ENCODE measurements around the gene PIGN.

Gene PIGN

GRCh38 chr18:62186774-62187542 is at the start of gene PIGN, which contains the start of gene RELCH:
Gene PIGN (minus strand): TSS chr18:62187056. CDS start chr18:62161353, 25,703 bp downstream.
Gene RELCH (plus strand): TSS chr18:62187255. CDS start chr18:62187506, 251 bp downstream.
- peaks cover 9% of the 10 kb centered on the region; the same call in 1 of the 2 replicates for H3K36me3 ChIP-seq (ENCODE audit: low read depth)
- no peak for TF ChIP-seq CTCF (IDR thresholded peaks at IDR 0.05; ENCODE audit: poor library complexity, severe bottlenecking)
- H3K9me3 ChIP-seq (ENCODE audit: severe bottlenecking) = no peaks in the 10 kb centered on the region
- peak within 1 kb of the TSS; percentile 60 for H3K27ac ChIP-seq (ENCODE audit: poor library complexity, severe bottlenecking)
- peak; percentile 90 for ATAC-seq (ENCODE audit: low read depth)
- H3K4me1 ChIP-seq (ENCODE audit: insufficient read depth, poor library complexity, severe bottlenecking) = peaks cover 12% of the 10 kb centered on the region
- no peaks in the 10 kb centered on the region for H3K27me3 ChIP-seq (ENCODE audit: insufficient read depth, poor library complexity, severe bottlenecking)
- peak within 1 kb of the TSS; percentile 85 for H3K4me3 ChIP-seq (ENCODE audit: severe bottlenecking)
- DNase-seq (ENCODE audit: low spot score) = peak; percentile 94

- DNase-seq (ENCODE audit: low spot score) = no peak
- no peaks in the 10 kb centered on the region for H3K27me3 ChIP-seq (ENCODE audit: insufficient read depth, poor library complexity, severe bottlenecking)
- TF ChIP-seq CTCF (IDR thresholded peaks at IDR 0.05; ENCODE audit: poor library complexity, severe bottlenecking) = no peak
- no peak for ATAC-seq (ENCODE audit: low read depth)
- peaks cover 11% of the 10 kb centered on the region for H3K36me3 ChIP-seq (ENCODE audit: low read depth)
- H3K9me3 ChIP-seq (ENCODE audit: severe bottlenecking) = no peaks in the 10 kb centered on the region
- H3K4me1 ChIP-seq (ENCODE audit: insufficient read depth, poor library complexity, severe bottlenecking) = no peaks in the 10 kb centered on the region
- no peak overlapping the region for H3K27ac ChIP-seq (ENCODE audit: poor library complexity, severe bottlenecking)
- H3K4me3 ChIP-seq (ENCODE audit: severe bottlenecking) = no peak overlapping the region
Observed at GRCh38 chr18:62236252-62236651, 49.4 kb upstream of the PIGN start.

GRCh38 chr18:62226047-62226446 is 39.2 kb upstream of the PIGN start:
- Histone ChIP-seq H3K27ac (ENCODE audit: poor library complexity, severe bottlenecking) (no peak overlapping the region), H3K4me3 (ENCODE audit: severe bottlenecking) (no peak overlapping the region), H3K9me3 (ENCODE audit: severe bottlenecking) (no peaks in the 10 kb centered on the region), H3K27me3 (ENCODE audit: insufficient read depth, poor library complexity, severe bottlenecking) (no peaks in the 10 kb centered on the region), H3K4me1 (ENCODE audit: insufficient read depth, poor library complexity, severe bottlenecking) (no peaks in the 10 kb centered on the region), H3K36me3 (ENCODE audit: low read depth) (peaks cover 69% of the 10 kb centered on the region)
- ATAC-seq (ENCODE audit: low read depth) (no peak), DNase-seq (ENCODE audit: low spot score) (no peak)
- TF ChIP-seq CTCF (IDR thresholded peaks at IDR 0.05; ENCODE audit: poor library complexity, severe bottlenecking) = no peak

- Histone ChIP-seq H3K36me3 (ENCODE audit: low read depth) (peaks cover 60% of the 10 kb centered on the region), H3K27me3 (ENCODE audit: insufficient read depth, poor library complexity, severe bottlenecking) (no peaks in the 10 kb centered on the region), H3K4me1 (ENCODE audit: insufficient read depth, poor library complexity, severe bottlenecking) (no peaks in the 10 kb centered on the region), H3K27ac (ENCODE audit: poor library complexity, severe bottlenecking) (no peak overlapping the region), H3K4me3 (ENCODE audit: severe bottlenecking) (no peak overlapping the region), H3K9me3 (ENCODE audit: severe bottlenecking) (no peaks in the 10 kb centered on the region)
- DNase-seq (ENCODE audit: low spot score) (no peak), ATAC-seq (ENCODE audit: low read depth) (no peak)
- no peak for TF ChIP-seq CTCF (IDR thresholded peaks at IDR 0.05; ENCODE audit: poor library complexity, severe bottlenecking)
Observed at GRCh38 chr18:62224229-62224628, 37.4 kb upstream of the PIGN start.

- peaks cover 18% of the 10 kb centered on the region for H3K36me3 ChIP-seq (ENCODE audit: low read depth)
- TF ChIP-seq CTCF (IDR thresholded peaks at IDR 0.05; ENCODE audit: poor library complexity, severe bottlenecking) = no peak
- no peaks in the 10 kb centered on the region for H3K4me1 ChIP-seq (ENCODE audit: insufficient read depth, poor library complexity, severe bottlenecking)
- no peak overlapping the region for H3K27ac ChIP-seq (ENCODE audit: poor library complexity, severe bottlenecking)
- H3K27me3 ChIP-seq (ENCODE audit: insufficient read depth, poor library complexity, severe bottlenecking) = no peaks in the 10 kb centered on the region
- H3K9me3 ChIP-seq (ENCODE audit: severe bottlenecking) = no peaks in the 10 kb centered on the region
- DNase-seq (ENCODE audit: low spot score) (no peak), ATAC-seq (ENCODE audit: low read depth) (no peak)
- H3K4me3 ChIP-seq (ENCODE audit: severe bottlenecking) = no peak overlapping the region
Observed at GRCh38 chr18:62214790-62215189, 27.9 kb upstream of the PIGN start.
